Neural cell (in vitro differentiated cells): Measurements from ENCODE around the gene POLR2L.

Source experiments
- CTCF ChIP-seq: fragments of 450-650 bp; IDR thresholded peaks from 2 replicates; pipeline ENCODE4 v1.5.1; 2014; ENCODE audit warnings: antibody characterized with exemption, mild to moderate bottlenecking, moderate library complexity; ENCODE audit not compliant: poor library complexity, severe bottlenecking
- EZH2 ChIP-seq: fragments of 200-600, 300-800 bp; shearing (Covaris generic), sonication (generic); IDR thresholded peaks from 2 replicates; pipeline ENCODE4 v1.6.1; 2014; ENCODE audit warnings: antibody characterized with exemption, low read length, borderline replicate concordance, mild to moderate bottlenecking; ENCODE audit not compliant: insufficient read depth, poor library complexity, severe bottlenecking
- POLR2AphosphoS5 ChIP-seq: IDR thresholded peaks from 2 replicates; pipeline ENCODE4 v1.6.1; 2012
- RAD21 ChIP-seq: fragments of 450-650 bp; conservative IDR thresholded peaks from 2 replicates; pipeline ENCODE4 v1.6.1; 2014; ENCODE audit warnings: antibody characterized with exemption, mild to moderate bottlenecking, moderate library complexity
- REST ChIP-seq: IDR thresholded peaks from 2 replicates; pipeline ENCODE4 v1.6.1; 2012; ENCODE audit warnings: borderline replicate concordance

GRCh38 chr11:889257-889656 is 46.9 kb upstream of the POLR2L start:
- TF ChIP-seq REST (no peak), EZH2 (no peak), RAD21 (no peak), CTCF (no peak), POLR2AphosphoS5 (no peak)
